ENCODE results near the gene STXBP5.

The STXBP5 gene

GRCh38 chr6:147211349-147211748, 7.1 kb downstream of the STXBP5 start:
- no peak for DNase-seq (ENCODE audit: low read depth)

- no peak for DNase-seq (ENCODE audit: low read depth)
Observed at GRCh38 chr6:147211831-147212230, 7.6 kb downstream of the STXBP5 start.

GRCh38 chr6:147212622-147213021, 8.4 kb downstream of the STXBP5 start:
- DNase-seq (ENCODE audit: low read depth) = no peak

GRCh38 chr6:147213772-147214171, 9.6 kb downstream of the STXBP5 start:
- no peak for DNase-seq (ENCODE audit: low read depth)

GRCh38 chr6:147214248-147215227, 10.3 kb downstream of the STXBP5 start:
- DNase-seq (ENCODE audit: low read depth) = no peak

- DNase-seq (ENCODE audit: low read depth) = no peak
Observed at GRCh38 chr6:147216915-147217314, 12.7 kb downstream of the STXBP5 start.

- DNase-seq (ENCODE audit: low read depth) = no peak
Observed at GRCh38 chr6:147217840-147218404, 13.7 kb downstream of the STXBP5 start.

GRCh38 chr6:147218797-147219196, 14.6 kb downstream of the STXBP5 start:
- no peak for DNase-seq (ENCODE audit: low read depth)

GRCh38 chr6:147219463-147219862, 15.2 kb downstream of the STXBP5 start:
- DNase-seq (ENCODE audit: low read depth) = no peak

GRCh38 chr6:147220345-147220744, 16.1 kb downstream of the STXBP5 start:
- no peak for DNase-seq (ENCODE audit: low read depth)

GRCh38 chr6:147221739-147222138, 17.5 kb downstream of the STXBP5 start:
- no peak for DNase-seq (ENCODE audit: low read depth)

- DNase-seq (ENCODE audit: low read depth) = no peak
Observed at GRCh38 chr6:147222160-147222838, 18.1 kb downstream of the STXBP5 start.

- DNase-seq (ENCODE audit: low read depth) = no peak
Observed at GRCh38 chr6:147223736-147224135, 19.5 kb downstream of the STXBP5 start.

GRCh38 chr6:147226163-147226724, 22.0 kb downstream of the STXBP5 start:
- DNase-seq (ENCODE audit: low read depth) = no peak

- DNase-seq (ENCODE audit: low read depth) = no peak
Observed at GRCh38 chr6:147226877-147227276, 22.7 kb downstream of the STXBP5 start.

GRCh38 chr6:147227770-147228320, 23.6 kb downstream of the STXBP5 start:
- DNase-seq (ENCODE audit: low read depth) = no peak

GRCh38 chr6:147231589-147231988, 27.4 kb downstream of the STXBP5 start:
- no peak for DNase-seq (ENCODE audit: low read depth)

GRCh38 chr6:147234685-147235084, 30.5 kb downstream of the STXBP5 start:
- no peak for DNase-seq (ENCODE audit: low read depth)

GRCh38 chr6:147238164-147238563, 33.9 kb downstream of the STXBP5 start:
- DNase-seq (ENCODE audit: low read depth) = no peak

- no peak for DNase-seq (ENCODE audit: low read depth)
Observed at GRCh38 chr6:147238906-147239305, 34.7 kb downstream of the STXBP5 start.

GRCh38 chr6:147244832-147245231, 40.6 kb downstream of the STXBP5 start:
- DNase-seq (ENCODE audit: low read depth) = no peak

GRCh38 chr6:147245693-147246092, 41.5 kb downstream of the STXBP5 start:
- no peak for DNase-seq (ENCODE audit: low read depth)

All from stimulated activated CD8-positive, alpha-beta memory T cell treated with anti-CD3 and anti-CD28 coated beads, Interleukin-15, amount 100 ng/mL, for 1 hour (primary cell).